Fibroblast of skin of right biceps (primary cell): ENCODE data around the gene BAZ2B.
A peak's percentile ranks its signal among the peaks of the same experiment; 100 is the strongest.
"Not testable (repeated sequence)": the region's sequence is repeated elsewhere in the genome, so short reads cannot be mapped to it uniquely, and the experiment has no call there.

ENCODE experiments used
- DNase-seq: peaks from one replicate; pipeline ENCODE4 v3.0.0-alpha.2; 2013

Gene BAZ2B, protein sequence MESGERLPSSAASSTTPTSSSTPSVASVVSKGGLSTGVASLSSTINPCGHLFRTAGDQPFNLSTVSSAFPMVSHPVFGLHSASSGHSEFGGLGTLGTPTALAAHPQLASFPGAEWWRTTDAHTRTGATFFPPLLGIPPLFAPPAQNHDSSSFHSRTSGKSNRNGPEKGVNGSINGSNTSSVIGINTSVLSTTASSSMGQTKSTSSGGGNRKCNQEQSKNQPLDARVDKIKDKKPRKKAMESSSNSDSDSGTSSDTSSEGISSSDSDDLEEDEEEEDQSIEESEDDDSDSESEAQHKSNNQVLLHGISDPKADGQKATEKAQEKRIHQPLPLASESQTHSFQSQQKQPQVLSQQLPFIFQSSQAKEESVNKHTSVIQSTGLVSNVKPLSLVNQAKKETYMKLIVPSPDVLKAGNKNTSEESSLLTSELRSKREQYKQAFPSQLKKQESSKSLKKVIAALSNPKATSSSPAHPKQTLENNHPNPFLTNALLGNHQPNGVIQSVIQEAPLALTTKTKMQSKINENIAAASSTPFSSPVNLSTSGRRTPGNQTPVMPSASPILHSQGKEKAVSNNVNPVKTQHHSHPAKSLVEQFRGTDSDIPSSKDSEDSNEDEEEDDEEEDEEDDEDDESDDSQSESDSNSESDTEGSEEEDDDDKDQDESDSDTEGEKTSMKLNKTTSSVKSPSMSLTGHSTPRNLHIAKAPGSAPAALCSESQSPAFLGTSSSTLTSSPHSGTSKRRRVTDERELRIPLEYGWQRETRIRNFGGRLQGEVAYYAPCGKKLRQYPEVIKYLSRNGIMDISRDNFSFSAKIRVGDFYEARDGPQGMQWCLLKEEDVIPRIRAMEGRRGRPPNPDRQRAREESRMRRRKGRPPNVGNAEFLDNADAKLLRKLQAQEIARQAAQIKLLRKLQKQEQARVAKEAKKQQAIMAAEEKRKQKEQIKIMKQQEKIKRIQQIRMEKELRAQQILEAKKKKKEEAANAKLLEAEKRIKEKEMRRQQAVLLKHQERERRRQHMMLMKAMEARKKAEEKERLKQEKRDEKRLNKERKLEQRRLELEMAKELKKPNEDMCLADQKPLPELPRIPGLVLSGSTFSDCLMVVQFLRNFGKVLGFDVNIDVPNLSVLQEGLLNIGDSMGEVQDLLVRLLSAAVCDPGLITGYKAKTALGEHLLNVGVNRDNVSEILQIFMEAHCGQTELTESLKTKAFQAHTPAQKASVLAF (N-terminal part only)

GRCh38 chr2:159616286-159616701 is at the start of gene BAZ2B:
BAZ2B (minus strand) TSS chr2:159616548; CDS start chr2:159478719, 137,829 bp downstream.
- DNase-seq = peak; percentile 83

GRCh38 chr2:159661286-159661685 is 44.9 kb upstream of the BAZ2B start:
- peak; percentile 20 for DNase-seq

- DNase-seq = no peak
Observed at GRCh38 chr2:159658881-159659873, 42.8 kb upstream of the BAZ2B start.

- DNase-seq = no peak
Observed at GRCh38 chr2:159653962-159654361, 37.6 kb upstream of the BAZ2B start.

- DNase-seq = no peak
Observed at GRCh38 chr2:159651884-159652283, 35.5 kb upstream of the BAZ2B start.

GRCh38 chr2:159650574-159650973 is 34.2 kb upstream of the BAZ2B start:
- DNase-seq = no peak

GRCh38 chr2:159648643-159649042 is 32.3 kb upstream of the BAZ2B start:
- DNase-seq = no peak

GRCh38 chr2:159647667-159648066 is 31.3 kb upstream of the BAZ2B start:
- DNase-seq = no peak

DNA sequence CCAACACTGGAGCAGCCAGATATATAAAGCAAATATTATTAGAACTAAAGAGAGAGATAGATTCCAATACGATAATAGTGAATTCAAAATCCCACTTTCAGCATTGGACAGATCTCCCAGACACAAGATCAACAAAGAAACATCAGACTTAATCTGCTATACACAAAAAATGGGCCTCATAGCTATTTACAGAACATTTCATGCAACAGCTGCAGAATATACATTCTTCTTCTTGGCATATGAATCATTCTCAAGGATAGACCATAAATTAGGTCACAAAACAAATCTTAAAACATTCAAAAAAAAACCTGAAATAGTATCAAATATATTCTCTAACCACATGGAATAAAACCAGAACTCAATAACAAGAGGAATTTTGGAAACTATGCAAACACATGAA is 23.8 kb upstream of the BAZ2B start:
- no peak for DNase-seq

DNA sequence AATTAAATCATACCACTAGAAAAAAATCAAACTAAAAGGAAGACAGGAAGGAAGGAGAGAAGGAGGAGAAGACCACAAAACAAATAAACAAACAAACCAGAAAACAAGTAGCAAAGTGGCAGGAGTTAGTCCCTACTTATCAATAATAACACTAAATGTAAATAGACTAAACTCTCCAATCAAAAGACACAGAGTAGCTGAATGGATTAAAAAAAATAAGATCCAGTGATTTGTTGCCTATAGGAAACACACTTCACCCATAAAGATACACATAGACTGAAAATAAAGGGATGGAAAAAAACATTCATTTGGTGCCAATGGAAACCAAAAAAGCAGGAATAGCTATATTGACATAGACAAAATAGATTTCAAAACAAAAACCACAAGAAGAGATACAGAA is 23.4 kb upstream of the BAZ2B start:
- no peak for DNase-seq

GRCh38 chr2:159639071-159639470 is 22.7 kb upstream of the BAZ2B start:
- no peak for DNase-seq

- DNase-seq = peak; percentile 94
Observed at GRCh38 chr2:159637988-159638501, 21.7 kb upstream of the BAZ2B start.

DNA sequence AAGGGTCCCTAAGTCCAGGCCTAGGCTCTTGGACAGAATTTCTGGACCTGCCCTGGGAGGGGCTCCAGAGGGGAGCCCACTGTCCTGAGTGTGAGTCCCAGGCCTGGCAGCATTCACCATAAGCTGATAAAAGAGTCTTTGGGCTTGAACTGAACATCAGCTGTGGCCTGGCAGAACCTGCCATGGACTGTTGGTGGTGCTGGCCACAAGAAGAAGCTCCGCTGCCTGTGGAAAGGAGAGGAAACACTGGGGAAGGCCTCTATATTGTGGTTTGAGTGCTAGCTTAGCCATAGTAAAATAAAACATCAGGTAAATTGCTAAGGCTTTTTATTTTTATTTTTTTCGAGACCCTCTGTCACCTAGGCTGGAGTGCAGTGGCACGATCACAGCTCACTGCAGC is 20.9 kb upstream of the BAZ2B start:
- no peak for DNase-seq

- peak; percentile 78 for DNase-seq
Observed at GRCh38 chr2:159635006-159635789, 18.9 kb upstream of the BAZ2B start.

- DNase-seq = no peak
Observed at GRCh38 chr2:159633219-159633618, 16.9 kb upstream of the BAZ2B start.

DNA sequence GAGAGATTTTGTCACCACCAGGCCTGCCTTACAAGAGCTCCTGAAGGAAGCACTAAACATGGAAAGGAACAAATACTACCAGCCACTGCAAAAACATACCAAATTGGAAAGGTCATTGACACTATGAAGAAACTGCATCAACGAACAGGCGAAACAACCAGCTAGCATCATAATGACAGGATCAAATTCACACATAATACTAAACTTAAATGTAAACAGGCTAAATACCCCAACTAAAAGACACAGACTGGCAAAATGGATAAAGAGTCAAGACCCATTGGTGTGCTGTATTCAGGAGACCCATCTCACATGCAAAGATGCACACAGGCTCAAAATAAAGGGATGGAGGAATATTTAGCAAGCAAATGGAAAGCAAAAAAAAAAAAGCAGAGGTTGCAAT is 9.3 kb upstream of the BAZ2B start:
- DNase-seq = not testable (repeated sequence)

DNA sequence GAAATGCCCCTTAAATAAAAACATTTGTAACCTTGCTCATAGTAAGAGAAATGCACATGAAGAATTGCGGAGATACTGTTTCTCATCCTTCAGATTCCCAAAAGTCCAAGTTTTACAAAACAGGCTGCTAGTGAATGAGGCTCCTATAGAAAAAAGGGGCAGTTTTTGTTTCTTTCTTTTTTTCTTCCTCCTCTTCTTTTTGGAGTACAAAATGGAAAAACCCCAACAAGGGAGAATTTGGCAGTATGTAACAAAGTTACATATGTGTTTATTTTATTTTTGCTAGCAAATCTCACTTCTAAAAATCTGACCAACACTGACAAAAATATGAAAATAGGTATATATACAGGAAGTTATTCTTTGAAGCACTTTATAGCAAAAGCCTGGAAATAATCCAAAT is 7.1 kb upstream of the BAZ2B start:
- DNase-seq = no peak

GRCh38 chr2:159622966-159623365 is 6.6 kb upstream of the BAZ2B start:
- DNase-seq = no peak

- DNase-seq = no peak
Observed at GRCh38 chr2:159620796-159621195, 4.4 kb upstream of the BAZ2B start.

- peak; percentile 38 for DNase-seq
Observed at GRCh38 chr2:159617646-159618045, 1.3 kb upstream of the BAZ2B start.

- no peak for DNase-seq
Observed at GRCh38 chr2:159617100-159617499, 752 bp upstream of the BAZ2B start.
